Osteoblast (primary cell): ENCODE data around the gene FZD7. TPM values are rescaled to one million over a fixed set of nuclear protein-coding genes. Genes with fewer than 3 reads are reported as not detected.

Experiments used
- DNase-seq: peaks from one replicate; pipeline ENCODE4 v3.0.0; 2011; ENCODE audit warnings: low spot score, mixed read lengths; ENCODE audit not compliant: insufficient read length; ENCODE audit errors: missing footprints
- H2AFZ ChIP-seq: 2 replicates; pipeline ENCODE4 v1.6.0; 2011; ENCODE audit warnings: mild to moderate bottlenecking, low read length
- H3K27ac ChIP-seq: 2 replicates; pipeline ENCODE4 v1.5.1; 2011; ENCODE audit warnings: mild to moderate bottlenecking, low read depth, low read length, moderate library complexity
- H3K27me3 ChIP-seq: 2 replicates; pipeline ENCODE4 v1.6.0; 2012; ENCODE audit warnings: mild to moderate bottlenecking, control low read depth, inconsistent platforms, low read length, moderate library complexity; ENCODE audit not compliant: insufficient read depth
- H3K36me3 ChIP-seq: 2 replicates; pipeline ENCODE4 v1.5.1; 2011; ENCODE audit warnings: mild to moderate bottlenecking, low read length, control low read depth, moderate library complexity; ENCODE audit not compliant: insufficient read depth
- H3K4me1 ChIP-seq: 2 replicates; pipeline ENCODE4 v1.5.1; 2011; ENCODE audit warnings: mild to moderate bottlenecking, low read length, control low read depth, moderate library complexity; ENCODE audit not compliant: insufficient read depth
- H3K4me2 ChIP-seq: 2 replicates; pipeline ENCODE4 v1.6.0; 2011; ENCODE audit warnings: mild to moderate bottlenecking, low read length; ENCODE audit not compliant: insufficient read depth
- H3K4me3 ChIP-seq: fragments of 200-600 bp; sonication (generic); 3 replicates; pipeline ENCODE4 v1.5.1; 2012; ENCODE audit warnings: mild to moderate bottlenecking, low read length, inconsistent platforms; ENCODE audit not compliant: insufficient read depth
- H3K79me2 ChIP-seq: 2 replicates; pipeline ENCODE4 v1.6.0; 2012; ENCODE audit warnings: mild to moderate bottlenecking, low read length, control low read depth, inconsistent platforms; ENCODE audit not compliant: insufficient read depth
- H3K9me3 ChIP-seq: 2 replicates; pipeline ENCODE4 v1.5.1; 2011; ENCODE audit warnings: low read depth, low read length, control low read depth
- H4K20me1 ChIP-seq: 2 replicates; pipeline ENCODE4 v1.6.0; 2012; ENCODE audit warnings: mild to moderate bottlenecking, low read length, control low read depth; ENCODE audit not compliant: insufficient read depth
- CTCF ChIP-seq: IDR thresholded peaks from 2 replicates; pipeline ENCODE4 v1.5.1; 2011; ENCODE audit warnings: mild to moderate bottlenecking, low read depth, low read length, moderate library complexity; ENCODE audit errors: extremely low read depth
- total RNA-seq: library from RNA; depleted of rRNA; stranded (reverse); fragments of >200 nt; gene quantifications from 2 replicates; pipeline ENCODE4 v1.2.3, GENCODE V29; 2012

Gene FZD7
- total RNA-seq, 1 donor, result 73.8 TPM

- Histone ChIP-seq H3K36me3 (no peaks in the 10 kb centered on the region), H3K27me3 (no peaks in the 10 kb centered on the region), H4K20me1 (no peaks in the 10 kb centered on the region), H3K4me3 (no peak overlapping the region), H3K4me1 (peaks cover 7% of the 10 kb centered on the region), H2AFZ (no peak overlapping the region), H3K4me2 (no peak overlapping the region), H3K79me2 (no peaks in the 10 kb centered on the region), H3K9me3 (no peaks in the 10 kb centered on the region), H3K27ac (no peak overlapping the region)
- TF ChIP-seq CTCF, result no peak
- DNase-seq, result no peak
These were observed 27.4 kb upstream of the FZD7 start for GRCh38 chr2:202006301-202006700.

DNA sequence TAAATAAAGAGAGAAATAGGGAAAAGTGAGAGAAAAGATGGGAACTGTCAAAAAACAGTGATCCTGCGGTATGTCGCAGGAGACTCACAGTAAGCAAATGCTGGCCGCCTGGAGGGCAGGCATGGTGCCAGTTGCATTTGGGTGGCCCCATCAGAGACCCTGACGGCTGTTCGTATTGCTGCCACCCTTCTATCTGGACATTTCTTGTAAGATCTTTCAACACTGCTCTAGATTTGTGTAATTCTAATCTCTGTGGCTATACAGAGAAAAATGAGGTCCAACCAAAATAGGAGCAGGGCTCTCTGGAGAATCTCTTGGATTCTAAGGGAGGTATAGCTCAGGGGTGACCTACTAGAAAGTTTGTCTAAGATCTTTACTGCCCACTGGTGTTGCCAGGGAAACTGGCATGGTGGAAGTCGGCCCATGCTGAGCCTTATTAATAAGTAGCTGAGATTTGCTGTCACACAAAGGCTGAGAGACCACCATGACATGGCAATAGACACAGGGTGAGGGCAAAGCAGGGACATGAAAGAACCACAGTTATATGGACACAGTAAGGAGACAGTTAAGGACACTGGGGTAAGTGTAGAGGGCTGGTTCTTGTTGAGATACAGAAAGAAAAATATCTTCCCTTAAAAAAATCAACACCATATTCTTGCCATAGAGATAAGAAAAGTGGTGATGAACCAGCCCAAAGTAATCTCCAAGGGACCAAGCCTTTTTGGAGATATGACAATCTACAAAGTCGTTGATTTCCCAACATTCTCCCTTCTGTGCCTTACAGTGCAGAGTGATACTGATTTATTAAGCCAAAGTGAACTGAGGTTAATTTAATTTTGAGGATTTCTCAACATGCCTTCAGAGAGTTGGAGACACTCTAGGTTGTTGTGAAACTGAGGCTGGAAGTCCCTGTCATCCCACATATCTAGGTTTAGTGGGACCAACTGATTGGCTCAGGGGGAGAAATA is 26.4 kb upstream of the FZD7 start:
- no peak overlapping the region for H3K27ac ChIP-seq
- H3K27me3 ChIP-seq, result no peaks in the 10 kb centered on the region
- no peaks in the 10 kb centered on the region for H3K79me2 ChIP-seq
- H2AFZ ChIP-seq, result no peak overlapping the region
- H4K20me1 ChIP-seq, result no peaks in the 10 kb centered on the region
- peak; percentile 42 for TF ChIP-seq CTCF
- H3K4me1 ChIP-seq, result peaks cover 7% of the 10 kb centered on the region
- no peaks in the 10 kb centered on the region for H3K36me3 ChIP-seq
- no peak for DNase-seq
- H3K4me2 ChIP-seq, result no peak overlapping the region
- H3K9me3 ChIP-seq, result no peaks in the 10 kb centered on the region
- no peak overlapping the region for H3K4me3 ChIP-seq

DNA sequence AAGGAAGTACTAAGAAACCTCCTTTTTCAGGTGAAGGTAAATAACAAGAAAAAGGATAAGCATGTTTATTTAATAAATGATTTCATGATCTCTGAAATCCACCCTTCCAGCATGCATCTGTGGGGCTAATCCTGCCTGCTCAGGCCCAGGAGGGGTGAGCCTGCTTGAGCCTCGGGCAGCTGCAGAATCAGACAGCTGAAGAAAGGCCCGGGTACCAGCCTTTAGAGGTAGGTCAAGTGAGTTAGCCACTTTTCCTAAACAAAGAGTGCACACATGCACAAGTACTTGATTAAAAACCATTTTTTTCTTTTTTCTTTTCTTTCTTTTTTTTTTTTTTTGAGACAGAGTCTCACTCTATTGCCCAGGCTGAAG is 25.7 kb upstream of the FZD7 start:
- Histone ChIP-seq H3K79me2 (no peaks in the 10 kb centered on the region), H3K9me3 (no peaks in the 10 kb centered on the region), H3K27ac (no peak overlapping the region), H3K4me2 (no peak overlapping the region), H3K27me3 (no peaks in the 10 kb centered on the region), H2AFZ (no peak overlapping the region), H3K4me1 (peaks cover 7% of the 10 kb centered on the region), H3K4me3 (no peak overlapping the region), H3K36me3 (no peaks in the 10 kb centered on the region), H4K20me1 (no peaks in the 10 kb centered on the region)
- TF ChIP-seq CTCF, result no peak
- DNase-seq, result no peak

DNA sequence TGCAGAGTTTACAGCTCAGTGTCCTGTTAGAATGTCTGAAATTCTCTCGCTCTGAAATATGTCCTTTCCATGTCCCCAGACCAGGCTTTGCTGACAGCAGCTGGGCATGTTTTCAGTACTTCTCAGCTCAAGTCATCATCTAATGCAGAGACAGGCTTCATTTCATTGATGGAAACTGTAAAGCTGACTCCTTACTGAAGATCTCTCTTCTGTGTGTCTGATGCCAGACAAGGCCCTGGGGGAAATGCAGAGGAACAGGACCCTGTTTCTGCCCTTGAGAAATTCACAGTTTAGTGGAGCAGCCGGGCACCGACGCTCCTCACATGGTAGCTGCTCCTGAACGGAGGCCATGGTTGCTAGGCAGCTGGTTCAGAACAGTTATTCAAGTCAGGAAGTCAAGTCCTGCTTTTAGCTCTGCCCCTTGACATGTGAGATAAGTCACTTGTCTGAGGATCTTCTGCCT is 24.6 kb upstream of the FZD7 start:
- H3K79me2 ChIP-seq, result no peaks in the 10 kb centered on the region
- H2AFZ ChIP-seq, result peak overlapping the region; percentile 88
- H3K9me3 ChIP-seq, result no peaks in the 10 kb centered on the region
- no peaks in the 10 kb centered on the region for H3K27me3 ChIP-seq
- peaks cover 7% of the 10 kb centered on the region for H3K4me1 ChIP-seq
- H3K4me3 ChIP-seq, result no peak overlapping the region
- no peak overlapping the region for H3K27ac ChIP-seq
- H4K20me1 ChIP-seq, result no peaks in the 10 kb centered on the region
- no peak for DNase-seq
- no peak for TF ChIP-seq CTCF
- H3K36me3 ChIP-seq, result no peaks in the 10 kb centered on the region
- peak overlapping the region; percentile 28 for H3K4me2 ChIP-seq
